ENCODE data around the gene ZBTB33.

The ZBTB33 gene

GRCh38 chrX:120305531-120306141 lies 55.0 kb downstream of the ZBTB33 start:
- no peak for DNase-seq (ENCODE audit: low read depth)

GRCh38 chrX:120306630-120307029 lies 56.0 kb downstream of the ZBTB33 start:
- DNase-seq (ENCODE audit: low read depth): no peak
